Skeletal muscle tissue (tissue), 2 donors: ENCODE data around the gene RENBP. TPM values are rescaled to one million over a fixed set of nuclear protein-coding genes. Genes with fewer than 3 reads are reported as not detected.

Experiments
- small RNA-seq: library from RNA; depleted of rRNA; stranded (forward); fragments of <200 nt; gene quantifications from one replicate; pipeline ENCODE3, GENCODE V24; 2014
- total RNA-seq: library from RNA; depleted of rRNA; stranded (reverse); fragments of >200 nt; gene quantifications from one replicate; pipeline ENCODE4 v1.2.3, GENCODE V29; 2014

The RENBP gene
- total RNA-seq, 1 donor from 2014 or later: 5.7 TPM

Small RNAs within 50 kb of the gene (small RNA-seq; reads per million reads assigned to genes)
- gene MIR3202-1: not detected

Other genes with a start within 250 kb of the RENBP start
- 83.0 TPM for gene BCAP31, start 220.3 kb downstream of the RENBP start, total RNA-seq
- 10.4 TPM for gene ABCD1, start 219.8 kb downstream of the RENBP start, total RNA-seq
- gene PLXNB3, start 180.4 kb downstream of the RENBP start, total RNA-seq: 1.0 TPM
- 85.1 TPM for gene SRPK3, start 163.6 kb downstream of the RENBP start, total RNA-seq
- gene IDH3G, start 150.3 kb downstream of the RENBP start, total RNA-seq: 25.1 TPM
- 85.6 TPM for gene SSR4, start 150.0 kb downstream of the RENBP start, total RNA-seq
- gene PDZD4, start 114.1 kb downstream of the RENBP start, total RNA-seq: 2.6 TPM
- 1.6 TPM for gene L1CAM, start 58.5 kb downstream of the RENBP start, total RNA-seq
- gene AVPR2, start 40.0 kb downstream of the RENBP start, total RNA-seq: 1.0 TPM
- gene ARHGAP4, start 18.4 kb downstream of the RENBP start, total RNA-seq: 25.1 TPM
- 13.6 TPM for gene NAA10, start 9.6 kb downstream of the RENBP start, total RNA-seq
- gene HCFC1, start 27.2 kb upstream of the RENBP start, total RNA-seq: 9.4 TPM
- gene TMEM187, start 28.1 kb upstream of the RENBP start, total RNA-seq: 2.1 TPM
- gene IRAK1, start 75.3 kb upstream of the RENBP start, total RNA-seq: 11.0 TPM
- 10.4 TPM for gene MECP2, start 153.1 kb upstream of the RENBP start, total RNA-seq
- gene OPN1LW, start 199.6 kb upstream of the RENBP start, total RNA-seq: not detected
- gene OPN1MW, start 238.0 kb upstream of the RENBP start, total RNA-seq: not detected